Measurements from ENCODE around the gene PARD6B.
"Not testable (repeated sequence)": the region's sequence is repeated elsewhere in the genome, so short reads cannot be mapped to it uniquely, and the experiment has no call there.

PARD6B gene

GRCh38 chr20:50731055-50731929, at the start of gene PARD6B:
Gene PARD6B, plus strand, starts transcription at chr20:50731580. Its CDS starts 207 bp downstream, at chr20:50731787.
- peak; percentile 99 for DNase-seq

GRCh38 chr20:50682065-50682464, 49.3 kb upstream of the PARD6B start:
- DNase-seq, result no peak

GRCh38 chr20:50682947-50683530, 48.3 kb upstream of the PARD6B start:
- no peak for DNase-seq

GRCh38 chr20:50683570-50683969, 47.8 kb upstream of the PARD6B start:
- DNase-seq, result no peak

GRCh38 chr20:50686821-50687220, 44.6 kb upstream of the PARD6B start:
- no peak for DNase-seq

- DNase-seq, result no peak
Observed at GRCh38 chr20:50688256-50688975, 43.0 kb upstream of the PARD6B start.

GRCh38 chr20:50689864-50690649, 41.3 kb upstream of the PARD6B start:
- no peak for DNase-seq

GRCh38 chr20:50690650-50691572, 40.5 kb upstream of the PARD6B start, which contains the start of gene RIPOR3:
Gene RIPOR3, minus strand, starts transcription at chr20:50691542. Its CDS starts 414 bp downstream, at chr20:50691128.
- DNase-seq, result no peak

- no peak for DNase-seq
Observed at GRCh38 chr20:50691573-50692551, 39.5 kb upstream of the PARD6B start.

GRCh38 chr20:50692552-50692933, 38.8 kb upstream of the PARD6B start:
- DNase-seq, result no peak

GRCh38 chr20:50693001-50693400, 38.4 kb upstream of the PARD6B start:
- DNase-seq, result no peak

GRCh38 chr20:50694379-50695134, 36.8 kb upstream of the PARD6B start:
- DNase-seq, result no peak

GRCh38 chr20:50695135-50695872, 36.1 kb upstream of the PARD6B start:
- no peak for DNase-seq

GRCh38 chr20:50698255-50698654, 33.1 kb upstream of the PARD6B start:
- not testable (repeated sequence) for DNase-seq

- no peak for DNase-seq
Observed at GRCh38 chr20:50699688-50700087, 31.7 kb upstream of the PARD6B start.

- no peak for DNase-seq
Observed at GRCh38 chr20:50701041-50701963, 30.1 kb upstream of the PARD6B start.

GRCh38 chr20:50703651-50704438, 27.5 kb upstream of the PARD6B start:
- not testable (repeated sequence) for DNase-seq
